Measurements from ENCODE around the gene PCCA.
"Not testable (repeated sequence)": the region's sequence is repeated elsewhere in the genome, so short reads cannot be mapped to it uniquely, and the experiment has no call there.

PCCA gene

GRCh38 chr13:100213576-100213975 is 124.7 kb downstream of the PCCA start:
- H3K27ac ChIP-seq, result no peak overlapping the region
- TF ChIP-seq ZFX (IDR thresholded peaks at IDR 0.05) (no peak), CTCF (conservative IDR thresholded peaks at IDR 0.05) (no peak)

- no peak overlapping the region for H3K27ac ChIP-seq
- TF ChIP-seq ZFX (IDR thresholded peaks at IDR 0.05) (no peak), CTCF (conservative IDR thresholded peaks at IDR 0.05) (no peak)
Measured at GRCh38 chr13:100214886-100215285, 126.0 kb downstream of the PCCA start.

GRCh38 chr13:100221166-100221565 is 132.3 kb downstream of the PCCA start:
- TF ChIP-seq ZFX (IDR thresholded peaks at IDR 0.05) (no peak), CTCF (conservative IDR thresholded peaks at IDR 0.05) (no peak)
- H3K27ac ChIP-seq, result no peak overlapping the region

GRCh38 chr13:100223966-100224530 is 135.2 kb downstream of the PCCA start:
- H3K27ac ChIP-seq, result not testable (repeated sequence)

GRCh38 chr13:100229603-100230002 is 140.7 kb downstream of the PCCA start:
- no peak for TF ChIP-seq CTCF (conservative IDR thresholded peaks at IDR 0.05)
- peak overlapping the region; percentile 48; the same call in 1 of the 2 replicates for H3K27ac ChIP-seq

GRCh38 chr13:100230769-100231149 is 141.9 kb downstream of the PCCA start:
- H3K27ac ChIP-seq, result peak overlapping the region; percentile 48
- TF ChIP-seq ZFX (IDR thresholded peaks at IDR 0.05), result no peak
- no peak for TF ChIP-seq CTCF (conservative IDR thresholded peaks at IDR 0.05)

- peak overlapping the region; percentile 48; the same call in 1 of the 2 replicates for H3K27ac ChIP-seq
- no peak for TF ChIP-seq ZFX (IDR thresholded peaks at IDR 0.05)
- no peak for TF ChIP-seq CTCF (conservative IDR thresholded peaks at IDR 0.05)
Measured at GRCh38 chr13:100231176-100231575, 142.3 kb downstream of the PCCA start.

GRCh38 chr13:100234006-100234405 is 145.1 kb downstream of the PCCA start:
- TF ChIP-seq ZFX (IDR thresholded peaks at IDR 0.05), result no peak
- TF ChIP-seq CTCF (conservative IDR thresholded peaks at IDR 0.05), result no peak
- H3K27ac ChIP-seq, result no peak overlapping the region
